NCI-H2227 (cell line): ENCODE results near the gene RYR2.

Source experiments
- DNase-seq: peaks from one replicate; lab custom pipeline; 2025; ENCODE audit not compliant: unreplicated experiment; lab: John Stamatoyannopoulos, UW

Gene RYR2

DNA sequence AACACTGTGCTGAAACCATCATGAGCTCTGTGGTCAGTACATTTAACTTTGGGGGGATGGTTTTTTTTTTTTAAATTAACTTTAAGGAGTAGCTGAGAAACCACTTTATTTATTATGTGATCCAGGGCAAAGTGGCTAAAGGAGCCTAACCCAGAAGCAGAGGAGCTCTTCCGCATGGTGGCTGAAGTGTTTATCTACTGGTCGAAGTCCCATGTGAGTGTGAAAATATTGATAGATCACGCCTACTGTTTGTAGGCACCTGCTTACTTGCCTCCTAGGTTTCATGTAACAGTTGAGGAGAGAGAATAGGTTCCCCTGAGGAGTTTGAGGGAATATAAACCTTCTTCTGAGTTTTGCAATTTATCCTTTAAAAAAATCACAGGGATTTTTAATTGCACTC, 667.4 kb downstream of the RYR2 start:
- DNase-seq, result no peak

DNA sequence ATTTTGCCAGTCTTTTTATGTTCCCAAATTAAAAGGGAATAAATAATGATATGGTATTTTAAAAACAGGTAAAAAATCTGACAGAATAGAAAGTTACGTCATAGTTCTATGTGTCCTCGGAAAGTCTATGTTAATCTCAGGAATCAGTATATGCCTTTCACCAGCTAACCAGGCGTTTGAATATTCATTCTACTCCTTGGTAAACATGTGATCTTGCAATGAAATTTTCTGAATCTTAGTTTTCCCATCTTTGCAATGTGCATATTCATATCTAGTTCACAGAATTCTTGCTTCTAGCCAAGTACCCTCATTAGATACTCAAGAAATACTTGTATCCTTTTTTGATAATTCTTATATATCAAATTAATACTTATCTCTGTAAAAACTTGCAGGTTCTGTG, 669.3 kb downstream of the RYR2 start:
- no peak for DNase-seq

DNA sequence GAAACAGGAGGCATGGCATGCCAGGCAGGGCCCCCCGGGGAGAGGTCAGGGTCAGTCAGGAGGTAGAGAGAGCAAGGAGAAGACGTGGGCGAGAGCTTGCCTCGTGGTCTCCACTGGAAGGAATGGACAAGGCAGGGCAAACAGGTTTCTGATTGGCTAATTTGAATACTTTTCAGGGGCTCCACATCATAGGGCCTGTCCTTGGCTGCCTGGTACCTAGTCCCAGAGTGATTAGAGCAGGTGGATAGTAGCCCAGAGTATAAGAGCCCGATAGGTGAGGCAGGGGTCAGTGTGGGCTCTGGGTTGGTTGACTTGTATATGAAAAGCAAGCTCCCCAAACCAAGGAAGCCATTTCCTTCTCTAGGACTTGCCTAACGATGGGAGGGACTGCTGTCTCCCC, 670.1 kb downstream of the RYR2 start:
- no peak for DNase-seq

DNA sequence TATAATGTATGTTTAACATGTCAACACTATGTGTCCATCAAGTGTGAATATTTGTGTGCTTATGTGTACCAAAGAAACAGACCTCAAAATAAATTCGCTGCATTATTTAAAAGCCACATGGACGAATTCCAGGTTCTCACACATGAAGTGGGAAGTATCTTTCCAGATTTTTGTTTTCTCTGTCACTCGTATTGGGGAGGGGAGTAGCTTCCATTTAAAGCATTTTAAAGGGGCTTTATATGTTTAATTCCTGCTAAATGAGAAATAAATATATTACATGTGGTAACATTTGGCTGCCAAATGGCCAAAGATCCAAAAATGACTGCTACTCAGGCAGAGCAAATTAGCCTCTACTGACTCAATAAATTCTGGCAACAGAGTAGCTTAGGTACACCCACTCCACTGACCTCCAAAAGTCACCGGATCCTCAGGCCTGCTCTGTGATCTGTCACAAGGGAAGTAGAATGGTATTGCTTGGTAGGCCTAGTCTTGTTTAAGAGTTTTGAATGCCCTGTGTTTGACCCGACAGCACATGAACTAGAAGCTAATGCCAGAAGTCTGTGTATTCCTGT, 670.7 kb downstream of the RYR2 start:
- no peak for DNase-seq

DNA sequence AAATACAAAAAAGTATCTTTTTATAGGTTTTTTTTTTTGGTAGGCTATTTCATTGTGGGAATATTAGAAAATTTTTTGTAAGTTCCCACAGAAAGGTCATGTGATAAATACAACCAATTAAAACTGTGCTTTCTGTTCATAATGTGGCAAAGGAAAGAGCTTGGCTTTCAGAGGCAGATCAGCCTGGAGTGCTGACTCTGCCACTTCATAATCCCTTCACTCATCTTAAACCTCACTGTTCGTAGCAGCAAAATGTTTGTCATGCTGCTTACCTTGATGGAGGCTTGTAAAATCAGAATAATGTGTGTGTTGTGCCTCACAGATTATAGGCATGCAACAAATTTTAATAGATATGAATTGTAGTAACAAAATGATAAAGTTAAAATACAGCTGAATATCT, 671.9 kb downstream of the RYR2 start:
- no peak for DNase-seq

DNA sequence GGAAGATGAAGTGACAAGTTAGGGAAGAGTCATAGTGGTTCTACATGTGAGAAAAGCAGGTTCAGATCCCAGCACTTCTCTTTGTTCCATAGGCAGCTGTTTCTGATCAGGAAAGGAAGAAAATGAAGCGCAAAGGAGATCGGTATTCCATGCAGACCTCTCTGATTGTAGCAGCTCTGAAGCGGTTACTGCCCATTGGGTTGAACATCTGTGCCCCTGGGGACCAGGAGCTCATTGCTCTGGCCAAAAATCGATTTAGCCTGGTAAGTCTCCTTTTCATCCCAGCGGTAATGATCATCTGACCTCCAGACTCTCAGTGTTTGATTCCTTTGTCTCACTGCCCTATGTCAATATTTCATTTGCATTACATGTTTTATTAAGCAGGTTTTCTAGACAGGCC, 675.1 kb downstream of the RYR2 start:
- DNase-seq, result no peak

DNA sequence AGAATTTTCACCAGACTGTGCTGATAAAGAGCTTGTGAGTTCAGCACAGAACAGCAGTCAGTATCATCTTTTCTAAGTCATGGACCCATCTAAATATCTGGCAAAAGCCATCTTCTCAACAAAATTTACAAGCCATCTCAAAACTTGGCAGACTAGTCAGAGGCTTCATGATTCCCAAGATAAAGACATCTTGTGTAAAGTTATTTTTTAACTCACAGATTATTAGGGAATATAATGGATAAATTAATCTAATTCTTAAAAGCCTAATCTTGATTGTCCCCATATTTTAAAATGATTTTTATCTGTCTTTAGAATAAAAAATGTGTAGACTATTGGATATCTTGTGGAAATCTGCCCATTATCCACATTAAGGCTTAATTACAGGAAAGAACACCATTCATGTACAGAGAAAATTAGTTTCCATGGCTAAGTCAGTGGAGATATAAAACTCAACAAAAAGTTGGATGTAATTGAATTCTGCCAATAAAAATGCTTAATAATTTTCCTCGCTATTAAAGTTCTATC, 688.9 kb downstream of the RYR2 start:
- no peak for DNase-seq

DNA sequence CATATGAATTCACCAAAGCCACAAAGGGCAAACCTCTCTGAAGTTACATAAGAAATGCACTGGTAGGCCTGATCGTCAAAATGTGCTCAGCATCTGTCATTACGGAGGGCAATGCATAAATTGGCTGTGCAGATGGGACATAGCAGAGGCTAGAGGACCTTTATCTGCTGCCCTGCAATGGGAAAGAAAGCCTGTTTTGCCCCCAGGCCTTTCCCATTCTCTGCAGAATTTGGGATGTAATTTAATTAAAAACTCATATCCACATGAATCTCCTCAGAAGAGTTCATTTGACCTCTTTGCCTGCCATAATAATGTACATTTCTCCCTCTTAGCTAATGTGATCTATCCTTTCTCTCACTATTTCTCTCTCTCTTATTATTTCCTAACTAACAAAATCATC, 690.7 kb downstream of the RYR2 start:
- DNase-seq, result no peak

DNA sequence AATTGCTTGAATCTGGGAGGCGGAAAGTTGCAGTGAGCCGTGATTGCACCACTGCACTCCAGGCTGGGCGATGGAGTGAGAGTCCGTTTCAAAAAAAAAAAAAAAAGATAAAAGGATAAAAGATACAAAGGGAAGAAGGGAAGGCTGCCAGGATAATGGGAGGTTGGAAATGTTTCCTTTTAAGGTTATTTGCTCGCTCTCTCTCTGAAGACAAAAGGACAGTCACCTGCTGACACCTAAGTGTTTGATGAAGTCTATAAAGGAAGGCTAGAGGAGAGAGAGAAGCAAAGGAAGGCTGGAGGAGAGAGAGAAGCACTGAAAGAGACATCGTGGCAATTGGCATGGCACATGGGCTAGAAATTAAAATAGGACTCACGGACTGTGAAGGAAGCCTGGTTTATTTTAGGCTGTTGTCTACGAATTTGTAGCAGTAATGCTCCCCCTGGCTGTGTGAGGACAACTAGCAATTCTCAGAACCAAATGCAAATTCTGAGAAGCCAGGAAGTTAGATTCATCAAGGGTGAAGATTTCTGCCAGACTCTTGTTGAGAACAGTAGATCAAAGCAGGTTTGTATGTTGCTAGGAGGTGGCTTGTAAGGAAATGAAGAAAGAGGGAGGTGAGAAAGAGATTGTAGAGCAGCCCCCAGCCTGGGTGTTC, 694.5 kb downstream of the RYR2 start:
- DNase-seq, result no peak

DNA sequence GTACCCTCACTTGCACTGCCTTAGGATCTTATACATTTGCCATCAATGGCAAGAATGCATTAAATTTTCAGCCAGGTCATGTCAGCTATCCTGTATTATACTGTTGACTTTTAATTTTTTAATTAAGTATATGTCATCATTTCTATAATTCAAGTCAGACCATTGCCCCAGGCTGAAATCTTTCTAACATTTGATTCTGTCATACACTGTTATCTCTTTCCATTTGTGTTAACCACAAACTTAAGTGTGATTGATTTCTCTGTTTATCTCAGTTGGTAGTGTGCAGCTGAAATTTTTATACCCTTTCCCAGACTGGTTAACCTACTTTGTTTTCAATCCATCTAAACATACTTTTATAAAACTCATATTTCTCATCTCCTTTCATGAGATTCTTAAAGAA, 695.5 kb downstream of the RYR2 start:
- no peak for DNase-seq

DNA sequence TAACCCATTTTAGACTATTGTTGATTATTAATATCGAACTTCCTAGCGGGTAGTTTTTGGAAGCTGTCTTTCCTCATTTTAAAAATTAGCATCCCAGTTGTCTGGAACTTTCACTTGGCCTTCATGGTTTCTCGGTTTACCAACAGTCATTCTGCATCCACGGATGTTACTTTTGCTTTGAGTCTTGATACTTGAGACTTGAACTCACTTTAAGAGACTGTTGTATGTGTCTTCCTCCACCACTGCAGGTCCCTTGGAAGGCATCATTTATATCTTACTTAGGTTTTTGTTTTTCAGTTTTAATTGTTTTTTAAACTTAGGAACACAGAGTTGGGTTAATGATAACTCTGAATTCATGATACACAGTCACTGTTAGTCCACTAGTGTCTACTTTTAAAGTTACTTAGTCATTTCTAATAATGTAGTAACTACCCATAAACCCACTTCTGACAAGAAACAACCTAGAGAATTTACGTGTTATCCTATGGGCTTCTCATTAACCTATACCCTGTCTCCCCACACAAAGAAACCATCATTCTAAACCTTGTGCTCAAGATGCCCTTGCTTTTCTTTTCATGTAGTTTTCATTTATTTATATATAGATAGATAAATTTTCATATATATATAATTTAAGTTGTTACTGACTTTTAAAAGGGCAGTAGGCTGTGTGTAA, 696.1 kb downstream of the RYR2 start:
- DNase-seq, result no peak

DNA sequence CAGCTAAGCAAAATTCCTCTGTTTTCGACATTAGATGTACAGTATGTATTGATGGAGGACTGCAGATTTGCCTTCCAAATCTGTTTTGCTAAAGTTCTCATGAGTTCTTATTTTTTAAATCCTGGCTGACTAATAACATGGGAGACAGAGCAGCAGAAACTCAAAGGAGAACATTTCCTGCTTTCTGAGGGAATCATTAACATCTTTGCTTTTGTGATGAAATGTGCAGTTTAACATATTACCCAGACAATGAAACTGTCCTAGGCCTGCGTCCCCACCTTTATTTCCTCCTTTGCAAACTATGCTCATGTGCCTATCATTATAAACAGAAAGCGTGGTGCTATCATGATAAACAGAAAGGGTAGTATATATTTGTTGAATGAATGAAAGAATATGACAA, 698.9 kb downstream of the RYR2 start:
- no peak for DNase-seq

DNA sequence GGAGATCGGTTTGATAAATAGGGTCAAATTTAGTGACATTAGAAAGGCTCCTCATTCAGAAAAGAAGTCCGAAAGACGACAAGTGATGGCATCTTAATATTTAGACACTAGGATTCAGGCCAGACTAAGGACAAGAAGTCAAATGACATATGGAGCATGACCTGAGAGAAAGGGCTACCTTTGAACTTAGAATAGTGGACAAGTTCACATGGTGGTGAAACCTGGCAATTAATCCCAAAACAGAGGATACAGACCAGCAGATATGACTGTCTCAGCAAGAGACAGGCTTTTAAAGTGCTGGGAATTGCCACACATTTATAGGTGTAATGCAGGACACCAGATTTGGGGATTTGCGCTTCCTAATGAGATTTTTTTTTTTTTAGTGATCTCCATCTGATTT, 703.6 kb downstream of the RYR2 start:
- DNase-seq, result no peak

DNA sequence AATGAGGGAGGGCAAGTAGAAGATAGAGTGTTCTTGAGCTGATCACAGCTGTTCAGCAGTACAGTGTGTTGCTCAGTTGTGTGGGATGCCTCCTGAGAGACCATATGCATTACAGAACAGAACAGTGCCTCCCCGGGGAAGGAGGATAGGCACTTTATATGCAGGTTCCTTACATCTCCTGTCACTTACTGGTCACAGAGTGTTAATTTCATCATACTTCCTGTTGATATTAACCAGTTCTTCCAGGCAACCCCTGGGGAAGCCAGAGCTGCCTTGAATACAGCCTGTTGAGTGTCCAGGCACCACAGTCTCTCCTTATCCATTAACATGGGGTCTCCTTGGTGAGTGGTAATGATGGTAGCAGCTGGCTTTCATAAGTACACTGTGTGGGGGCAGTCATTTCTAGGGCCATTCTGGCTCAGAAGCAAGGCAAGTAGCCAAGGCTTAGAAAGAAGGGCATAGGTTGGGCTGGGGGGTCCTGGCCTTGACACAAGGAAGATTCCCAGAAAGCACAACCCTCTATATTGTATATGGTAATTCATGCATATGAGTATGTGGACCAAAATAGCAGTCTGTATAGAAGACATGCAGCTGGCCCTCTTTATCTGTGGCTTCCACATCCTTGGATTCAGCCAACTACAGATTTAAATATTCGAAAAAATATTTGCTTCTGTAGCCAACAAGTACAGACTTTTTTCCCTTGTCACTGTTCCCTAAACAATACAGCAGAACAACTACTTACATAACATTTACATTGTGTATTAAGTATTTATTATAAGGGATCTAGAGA, 706.4 kb downstream of the RYR2 start:
- DNase-seq, result no peak

DNA sequence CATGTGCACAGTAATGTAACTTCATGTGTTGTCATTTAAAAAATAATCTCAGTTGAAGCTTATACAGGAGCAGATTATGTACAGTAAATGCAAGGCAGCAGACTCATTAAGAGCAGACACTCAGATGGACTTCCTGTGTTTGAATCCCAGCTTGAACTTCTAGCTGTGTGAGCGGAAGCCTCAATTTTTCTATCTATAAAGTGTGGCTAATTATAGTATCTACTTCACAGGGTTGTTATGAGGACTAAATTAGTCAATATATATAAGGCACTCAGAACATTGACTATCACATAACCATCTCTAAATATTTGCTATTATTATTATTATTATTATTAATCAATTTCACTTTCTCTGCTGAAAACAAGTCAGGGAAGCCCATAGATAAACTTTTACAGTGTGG, 707.1 kb downstream of the RYR2 start:
- DNase-seq, result no peak

DNA sequence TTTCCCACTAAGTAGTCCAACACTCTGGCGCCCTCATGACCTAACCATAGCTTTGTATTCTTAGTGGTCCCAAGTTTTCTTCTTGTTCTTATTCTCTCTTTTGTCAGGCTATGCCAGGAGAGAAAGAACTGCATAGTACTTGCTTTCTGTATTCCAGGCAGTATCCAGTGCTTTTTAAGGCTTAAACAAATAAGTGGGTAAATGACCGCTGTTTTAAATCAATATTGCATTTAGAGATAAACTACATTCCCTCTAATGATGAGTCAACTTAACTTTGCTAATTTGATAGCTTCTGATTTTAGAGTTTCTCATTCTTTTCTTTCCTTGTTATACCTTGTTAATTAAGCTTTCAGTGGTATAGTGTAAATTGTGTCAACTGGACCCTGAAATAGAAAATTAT, 709.1 kb downstream of the RYR2 start:
- no peak for DNase-seq

DNA sequence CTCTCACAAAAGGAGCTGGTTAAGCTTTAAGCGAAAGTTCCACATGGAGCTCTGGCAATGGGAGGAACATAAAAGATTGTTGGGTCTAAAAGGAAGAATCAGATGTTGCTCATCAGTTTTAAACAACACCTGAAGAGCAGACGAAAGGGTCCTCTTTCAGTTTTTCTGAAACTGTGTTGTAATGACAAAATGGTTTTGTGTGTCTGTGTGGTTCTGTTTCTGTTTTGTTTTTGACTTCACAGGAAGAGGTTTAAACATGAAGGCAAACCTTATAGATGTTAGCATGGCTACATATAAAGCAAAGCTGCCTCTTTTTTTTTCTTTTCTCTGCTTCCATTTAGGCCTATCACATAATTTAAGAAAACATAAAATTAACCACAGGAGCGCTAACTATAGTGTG, 712.6 kb downstream of the RYR2 start:
- no peak for DNase-seq

DNA sequence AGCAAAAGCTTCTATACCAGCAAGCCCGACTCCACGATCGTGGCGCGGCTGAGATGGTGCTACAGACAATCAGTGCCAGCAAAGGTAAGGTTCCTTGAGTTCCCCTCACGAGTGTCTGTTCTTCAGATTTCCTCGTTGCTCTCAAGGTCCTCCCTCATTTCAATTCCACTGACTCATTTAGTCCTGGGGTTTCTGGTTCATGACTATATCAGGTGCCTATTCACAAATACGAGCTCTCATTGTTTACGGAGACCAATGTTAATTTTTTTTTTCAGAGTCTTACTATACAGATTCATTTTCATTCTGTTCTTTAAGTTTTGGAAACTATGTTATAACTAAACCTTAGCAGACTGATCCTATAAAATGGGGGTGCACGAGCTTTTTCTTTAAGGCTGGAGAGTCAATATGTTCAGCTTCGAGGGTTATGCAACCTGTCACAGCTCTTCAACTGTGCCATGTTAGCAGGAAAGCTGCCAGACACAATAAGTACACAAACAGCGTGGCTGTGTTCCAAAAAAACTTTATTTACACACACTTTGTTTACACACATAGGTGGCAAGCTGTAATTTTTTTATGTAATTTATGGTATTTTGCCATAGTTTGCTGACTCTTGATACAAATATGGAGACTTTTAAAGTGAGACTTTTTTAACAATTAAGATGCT, 714.5 kb downstream of the RYR2 start:
- no peak for DNase-seq

DNA sequence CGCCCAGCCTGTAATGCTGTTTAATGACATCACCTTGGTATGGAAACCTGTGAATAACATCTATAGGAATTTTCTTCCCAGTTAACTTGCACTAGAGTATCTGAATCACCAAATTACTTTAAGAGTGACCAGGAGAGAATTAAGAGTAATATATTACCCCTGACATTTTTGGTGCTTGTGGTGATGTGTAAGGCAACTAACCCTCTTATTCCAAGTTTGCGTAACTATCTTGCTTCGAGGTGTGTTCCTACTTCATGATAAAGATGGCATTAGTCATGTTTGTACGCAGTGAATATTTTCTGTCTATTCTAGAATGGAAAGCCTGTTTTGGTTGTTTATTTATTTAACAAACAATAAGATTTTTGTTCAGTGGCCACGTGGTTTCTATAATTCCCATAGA, 717.4 kb downstream of the RYR2 start:
- DNase-seq, result no peak

DNA sequence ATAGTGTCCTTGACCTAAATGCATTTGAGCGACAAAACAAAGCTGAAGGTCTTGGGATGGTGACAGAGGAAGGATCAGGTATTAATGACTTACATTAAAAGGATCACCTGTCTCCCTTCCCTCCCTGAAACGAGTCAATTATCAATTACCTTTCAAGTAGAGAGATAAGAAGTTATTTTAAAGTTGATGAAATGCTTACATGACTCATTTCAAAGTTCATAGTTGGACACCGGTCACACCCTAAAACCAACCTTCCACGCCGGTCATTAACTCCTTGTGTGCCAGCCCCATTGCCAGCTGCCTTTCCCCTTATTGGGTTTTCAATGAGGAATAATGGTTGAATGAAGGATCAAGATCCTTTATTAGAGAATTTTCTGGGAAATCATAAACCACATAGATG, 719.0 kb downstream of the RYR2 start:
- DNase-seq, result no peak

DNA sequence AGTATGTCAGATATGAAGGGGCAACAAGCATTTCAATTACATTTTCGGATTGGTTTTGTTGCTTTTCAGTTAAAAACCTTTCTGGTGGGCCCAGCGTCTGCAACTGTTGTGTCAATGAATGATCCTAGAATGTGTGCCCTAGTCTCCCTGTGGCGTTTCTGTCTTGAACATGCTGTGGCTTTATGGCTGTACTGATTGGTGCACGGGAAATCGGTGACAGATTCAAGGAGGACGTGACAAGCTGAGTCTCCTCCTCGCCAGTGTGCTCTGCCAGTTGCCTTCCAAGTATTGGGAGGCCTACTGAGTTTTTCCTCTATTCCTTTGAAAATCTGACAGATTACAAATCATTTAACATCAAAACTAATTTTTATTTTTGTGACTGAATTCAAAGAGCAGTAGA, 721.2 kb downstream of the RYR2 start:
- DNase-seq, result no peak
